Activated CD8-positive, alpha-beta T cell treated with anti-CD3 and anti-CD28 coated beads, Interleukin-2, amount 10 ng/mL, durations not matched to agents 7 days and 5 days (primary cell): ENCODE measurements around the gene MEA1. TPM values are rescaled to one million over a fixed set of nuclear protein-coding genes. Genes with fewer than 3 reads are reported as not detected.

Experiments used
- ATAC-seq: fragments of 150-1000 bp; cut with Tn5 transposase; one replicate; pipeline ENCODE4 v1.10.0; 2021; ENCODE audit warnings: moderate library complexity
- CTCF ChIA-PET: fragments of 350-600 bp; sonication (Branson Sonifier 250); formaldehyde crosslinking; loops from one replicate; lab custom pipeline; 2021; ENCODE audit warnings: antibody characterized with exemption; lab: Charles Lee
- POLR2A ChIA-PET: fragments of 350-600 bp; sonication (Branson Sonifier 250); formaldehyde crosslinking; loops from one replicate; lab custom pipeline; 2021; ENCODE audit warnings: antibody characterized with exemption; lab: Charles Lee
- DNase-seq: peaks from one replicate; pipeline ENCODE4 v3.0.0-alpha.2; 2020
- H3K27ac Mint-ChIP-seq: one replicate; pipeline ENCODE4 v1.8.0; 2021; ENCODE audit warnings: mild to moderate bottlenecking, mixed read lengths
- H3K27me3 Mint-ChIP-seq: one replicate; pipeline ENCODE4 v1.8.0; 2021; ENCODE audit warnings: low read depth, mixed read lengths
- H3K36me3 Mint-ChIP-seq: one replicate; pipeline ENCODE4 v1.8.0; 2021; ENCODE audit warnings: low read depth, mixed read lengths
- H3K4me1 Mint-ChIP-seq: one replicate; pipeline ENCODE4 v1.8.0; 2021; ENCODE audit warnings: low read depth, mixed read lengths
- H3K4me3 Mint-ChIP-seq: one replicate; pipeline ENCODE4 v1.8.0; 2021; ENCODE audit warnings: mild to moderate bottlenecking, mixed read lengths
- H3K9me3 Mint-ChIP-seq: one replicate; pipeline ENCODE4 v1.8.0; 2022; ENCODE audit warnings: mixed read lengths; ENCODE audit not compliant: insufficient read depth
- total RNA-seq, 2 experiments: library from RNA; stranded (reverse); gene quantifications; one replicate each; pipeline ENCODE4 v1.2.3, GENCODE V29; 2021

Gene MEA1
- total RNA-seq, 2 experiments from 2014 or later = 77.1 to 84.1 TPM

- Mint-ChIP-seq H3K27ac (peak overlapping the region; percentile 89), H3K4me1 (peaks cover 35% of the 10 kb centered on the region), H3K9me3 (no peaks in the 10 kb centered on the region), H3K36me3 (peaks cover 45% of the 10 kb centered on the region), H3K27me3 (no peaks in the 10 kb centered on the region), H3K4me3 (peak overlapping the region; percentile 83)
- ChIA-PET CTCF (interaction anchor here (1.0 to 2.6 kb wide), 7 partner anchors 18 to 122 kb away, joined by 3 to 16 read pairs (median 4); partner anchors contain the start of genes CUL7 and PEX6), POLR2A (interaction anchor here (0.6 to 2.0 kb wide), 11 partner anchors 12 to 631 kb away, joined by 3 to 7 read pairs (median 5); partner anchors contain the start of genes CNPY3, CUL7, PEX6 and PPP2R5D)
- DNase-seq = no peak
- no peak for ATAC-seq
Measured at GRCh38 chr6:43020847-43021246, 7.1 kb upstream of the MEA1 start.

DNA sequence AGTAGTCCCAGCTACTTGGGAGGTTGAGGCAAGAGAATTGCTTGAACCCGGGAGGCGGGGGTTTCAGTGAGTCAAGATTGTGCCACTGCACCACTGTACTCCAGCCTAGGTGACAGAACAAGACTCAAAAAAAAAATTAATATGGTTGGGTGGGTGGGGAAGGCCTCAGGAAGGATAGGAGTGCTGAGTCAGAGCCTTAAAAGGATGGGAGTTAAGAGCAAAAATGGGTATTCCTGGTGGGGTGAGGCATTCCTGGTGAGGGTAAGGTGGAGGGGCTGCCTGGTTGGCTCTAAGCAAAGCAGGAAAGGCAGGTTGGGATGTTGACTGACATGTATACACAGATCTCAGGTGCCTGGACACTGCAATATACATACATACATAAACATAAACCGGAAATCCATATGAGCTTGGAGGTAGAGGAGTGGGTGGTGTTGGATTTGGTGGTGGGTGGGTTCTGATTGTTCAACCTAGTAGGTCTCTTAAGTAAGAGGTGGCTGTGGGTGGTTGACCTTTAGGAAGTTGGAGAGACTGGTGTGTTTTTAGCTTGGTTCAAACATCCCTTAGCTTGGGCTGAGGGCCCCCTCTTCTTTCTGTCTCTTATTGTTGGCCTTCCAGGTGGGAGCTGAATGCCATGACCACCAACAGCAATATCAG is 6.4 kb upstream of the MEA1 start:
- CTCF ChIA-PET = interaction anchor here (1.3 to 2.6 kb wide), 4 partner anchors 17 to 123 kb away, joined by 3 to 16 read pairs (median 4); partner anchors contain the start of gene PEX6
- Mint-ChIP-seq H3K27me3 (no peaks in the 10 kb centered on the region), H3K27ac (no peak overlapping the region), H3K4me1 (peaks cover 37% of the 10 kb centered on the region), H3K9me3 (no peaks in the 10 kb centered on the region), H3K4me3 (no peak overlapping the region), H3K36me3 (peaks cover 42% of the 10 kb centered on the region)
- ATAC-seq (no peak), DNase-seq (no peak)
- POLR2A ChIA-PET = interaction anchor here (0.9 to 2.0 kb wide), 4 partner anchors 12 to 123 kb away, joined by 5 to 7 read pairs (median 6); partner anchors contain the start of genes CNPY3 and PEX6

DNA sequence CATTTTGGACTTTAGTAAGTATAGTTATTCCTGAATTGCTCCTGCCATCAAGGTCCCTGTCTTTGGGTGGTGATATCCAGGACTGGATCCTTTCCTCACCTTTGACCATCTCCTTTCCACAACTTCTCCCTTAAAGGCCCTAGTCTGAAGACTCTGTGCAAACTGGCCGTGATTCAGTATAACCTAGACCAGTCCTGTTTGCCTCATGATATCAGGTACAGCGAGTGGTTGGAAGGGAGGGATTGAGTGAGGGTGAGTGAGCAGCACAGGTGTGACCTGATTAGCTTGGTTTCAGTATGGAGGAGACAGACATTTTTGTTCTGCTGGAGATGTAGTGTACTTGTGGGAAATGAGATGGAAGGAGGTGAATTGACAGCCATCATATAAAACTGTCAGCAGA is 5.4 kb upstream of the MEA1 start:
- Mint-ChIP-seq H3K36me3 (peaks cover 33% of the 10 kb centered on the region), H3K9me3 (no peaks in the 10 kb centered on the region), H3K4me1 (peaks cover 42% of the 10 kb centered on the region), H3K4me3 (no peak overlapping the region), H3K27ac (no peak overlapping the region), H3K27me3 (no peaks in the 10 kb centered on the region)
- DNase-seq (no peak), ATAC-seq (no peak)
- ChIA-PET CTCF (no interaction called here), POLR2A (no interaction called here)

- Mint-ChIP-seq H3K4me1 (peaks cover 48% of the 10 kb centered on the region), H3K4me3 (no peak overlapping the region), H3K36me3 (peaks cover 48% of the 10 kb centered on the region), H3K9me3 (no peaks in the 10 kb centered on the region), H3K27ac (no peak overlapping the region), H3K27me3 (no peaks in the 10 kb centered on the region)
- ATAC-seq (no peak), DNase-seq (no peak)
- ChIA-PET POLR2A (interaction anchor here (0.9 kb wide), 2 partner anchors 38 to 42 kb away, joined by 3 to 4 read pairs; partner anchors contain the start of genes KLC4, MRPL2 and PEX6), CTCF (no interaction called here)
Measured at GRCh38 chr6:43016943-43017334, 3.2 kb upstream of the MEA1 start.

GRCh38 chr6:43016176-43016942 is 2.6 kb upstream of the MEA1 start:
- ChIA-PET POLR2A (interaction anchor here (0.9 to 2.2 kb wide), 3 partner anchors 37 to 82 kb away, joined by 3 to 11 read pairs (median 4); partner anchors contain the start of genes KLC4, MRPL2 and PEX6), CTCF (interaction anchor here (1.1 kb wide), 1 partner anchor 9 kb away, joined by 3 read pairs; no protein-coding TSS in a partner anchor)
- Mint-ChIP-seq H3K9me3 (no peaks in the 10 kb centered on the region), H3K4me3 (peak overlapping the region; percentile 40), H3K36me3 (peaks cover 49% of the 10 kb centered on the region), H3K27me3 (no peaks in the 10 kb centered on the region), H3K4me1 (peaks cover 52% of the 10 kb centered on the region), H3K27ac (peak overlapping the region; percentile 35)
- ATAC-seq (no peak), DNase-seq (no peak)

- Mint-ChIP-seq H3K27me3 (no peaks in the 10 kb centered on the region), H3K27ac (peak overlapping the region; percentile 90), H3K4me3 (peak overlapping the region; percentile 97), H3K4me1 (peaks cover 43% of the 10 kb centered on the region), H3K9me3 (no peaks in the 10 kb centered on the region), H3K36me3 (peaks cover 60% of the 10 kb centered on the region)
- DNase-seq (no peak), ATAC-seq (no peak)
- ChIA-PET CTCF (interaction anchor here (0.8 to 3.3 kb wide), 8 partner anchors 10 to 129 kb away, joined by 3 to 24 read pairs (median 3); partner anchors contain the start of genes CUL7 and MRPL2), POLR2A (interaction anchor here (0.9 to 4.5 kb wide), 8 partner anchors 13 to 85 kb away, joined by 3 to 22 read pairs (median 4); partner anchors contain the start of genes CNPY3, KLC4, MRPL2 and PEX6)
Measured at GRCh38 chr6:43014434-43014909, 726 bp upstream of the MEA1 start.

DNA sequence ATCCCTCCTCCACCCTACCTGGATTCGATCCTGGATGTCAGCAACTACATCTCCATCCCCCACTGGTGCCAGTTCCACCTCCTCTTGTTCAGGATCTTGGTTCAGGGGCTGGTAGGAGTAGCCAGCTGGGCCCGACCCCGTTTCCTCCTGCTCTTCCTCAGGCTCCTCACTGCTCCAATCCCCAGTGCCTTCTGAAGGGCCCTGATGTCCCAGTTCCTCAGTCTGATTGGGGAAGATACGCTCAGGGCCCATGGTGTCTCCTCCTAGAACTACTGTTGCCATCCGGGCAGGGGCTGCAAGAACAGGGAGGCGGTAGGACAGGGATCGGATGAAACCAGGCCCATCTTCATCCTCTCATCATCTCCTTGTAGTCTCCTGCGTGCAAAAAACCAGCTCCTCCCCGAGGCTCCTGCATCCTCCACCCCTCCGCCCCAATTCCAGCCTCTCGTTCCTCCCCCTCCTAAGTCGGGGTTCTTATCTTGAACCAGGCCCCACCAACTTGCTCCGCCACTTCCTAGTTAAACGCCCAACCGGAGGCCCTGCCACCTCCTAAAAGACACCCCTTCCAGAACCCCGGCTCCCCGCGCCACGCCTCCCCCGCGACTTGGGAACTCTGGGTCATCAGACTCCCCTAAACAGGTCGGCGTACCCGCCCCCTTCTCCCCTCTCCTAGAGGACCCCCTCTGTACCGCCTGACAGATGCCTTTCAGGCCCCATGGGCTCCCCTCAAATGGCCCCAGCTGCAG is 476 bp downstream of the MEA1 start:
- H3K4me1 Mint-ChIP-seq = peaks cover 43% of the 10 kb centered on the region
- no peak for ATAC-seq

DNA sequence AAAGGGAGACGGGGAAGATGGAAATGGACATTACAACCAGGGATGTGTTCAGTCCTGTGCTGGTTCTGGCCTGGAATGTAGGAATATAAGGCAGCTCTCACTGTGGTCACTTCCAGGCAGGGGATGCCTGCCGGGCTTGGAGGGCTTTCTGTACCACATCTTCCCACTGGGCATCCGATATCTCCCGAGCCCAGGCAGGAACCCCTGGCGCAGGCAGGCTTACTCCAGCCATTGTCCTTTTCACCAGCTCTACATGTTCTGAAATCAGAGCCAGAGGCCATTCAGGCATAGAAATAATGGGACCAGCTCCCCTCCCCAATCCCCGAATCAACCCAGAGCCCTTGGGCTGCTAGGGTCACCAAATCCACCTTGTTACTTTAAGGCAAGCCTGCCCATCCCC is 1.4 kb downstream of the MEA1 start:
- ATAC-seq (no peak), DNase-seq (no peak)
- Mint-ChIP-seq H3K4me1 (peaks cover 43% of the 10 kb centered on the region), H3K9me3 (no peaks in the 10 kb centered on the region), H3K4me3 (peak overlapping the region; percentile 97), H3K27me3 (no peaks in the 10 kb centered on the region), H3K27ac (no peak overlapping the region), H3K36me3 (peaks cover 63% of the 10 kb centered on the region)
- ChIA-PET POLR2A (interaction anchor here (0.7 to 4.5 kb wide), 3 partner anchors 28 to 40 kb away, joined by 3 to 22 read pairs (median 12); partner anchors contain the start of genes PEX6 and PPP2R5D), CTCF (interaction anchor here (0.8 to 3.3 kb wide), 6 partner anchors 34 to 448 kb away, joined by 3 to 24 read pairs (median 4); partner anchors contain the start of genes CNPY3 and PEX6)

More for the DNA sequence above, 476 bp downstream of the MEA1 start:
- DNase-seq = no peak
- H3K27ac Mint-ChIP-seq = peak overlapping the region; percentile 90
- H3K27me3 Mint-ChIP-seq = no peaks in the 10 kb centered on the region
- ChIA-PET CTCF (interaction anchor here (1.0 to 3.3 kb wide), 8 partner anchors 12 to 130 kb away, joined by 3 to 24 read pairs (median 4); partner anchors contain the start of genes CNPY3, MRPL2 and PEX6), POLR2A (interaction anchor here (0.6 to 4.5 kb wide), 11 partner anchors 9 to 131 kb away, joined by 3 to 22 read pairs (median 4); partner anchors contain the start of genes CNPY3, KLC4, MRPL2 and PEX6)
- no peaks in the 10 kb centered on the region for H3K9me3 Mint-ChIP-seq
- H3K36me3 Mint-ChIP-seq = peaks cover 63% of the 10 kb centered on the region
- peak overlapping the region; percentile 97 for H3K4me3 Mint-ChIP-seq

- no peaks in the 10 kb centered on the region for H3K27me3 Mint-ChIP-seq
- H3K9me3 Mint-ChIP-seq = no peaks in the 10 kb centered on the region
- ATAC-seq (no peak), DNase-seq (no peak)
- ChIA-PET CTCF (interaction anchor here (0.7 to 8.7 kb wide), 2 partner anchors 83 to 132 kb away, joined by 3 to 61 read pairs; no protein-coding TSS in a partner anchor), POLR2A (interaction anchor here (1.1 to 4.5 kb wide), 6 partner anchors 19 to 133 kb away, joined by 3 to 22 read pairs (median 3); partner anchors contain the start of genes PEX6 and PPP2R5D)
- no peak overlapping the region for H3K4me3 Mint-ChIP-seq
- H3K4me1 Mint-ChIP-seq = peaks cover 36% of the 10 kb centered on the region
- H3K27ac Mint-ChIP-seq = no peak overlapping the region
- peaks cover 65% of the 10 kb centered on the region for H3K36me3 Mint-ChIP-seq
Measured at GRCh38 chr6:43011207-43011606, 2.5 kb downstream of the MEA1 start.

GRCh38 chr6:43009124-43009523 is 4.6 kb downstream of the MEA1 start:
- ATAC-seq (no peak), DNase-seq (peak; percentile 61)
- H3K4me3 Mint-ChIP-seq = no peak overlapping the region
- H3K27ac Mint-ChIP-seq = peak overlapping the region; percentile 45
- no peaks in the 10 kb centered on the region for H3K27me3 Mint-ChIP-seq
- CTCF ChIA-PET = interaction anchor here (1.4 to 8.7 kb wide), 2 partner anchors 21 to 134 kb away, joined by 4 to 61 read pairs; no protein-coding TSS in a partner anchor
- H3K4me1 Mint-ChIP-seq = peaks cover 21% of the 10 kb centered on the region
- peaks cover 67% of the 10 kb centered on the region for H3K36me3 Mint-ChIP-seq
- POLR2A ChIA-PET = interaction anchor here (1.0 kb wide), 1 partner anchor 25 kb away, joined by 3 read pairs; the partner anchor contains the start of gene PPP2R5D
- H3K9me3 Mint-ChIP-seq = no peaks in the 10 kb centered on the region
